Measurements from ENCODE around the gene TFAP2B.

- TF ChIP-seq POLR2A (IDR thresholded peaks at IDR 0.05; ENCODE audit: low read depth, low read length) (no peak), TAF1 (IDR thresholded peaks at IDR 0.05; ENCODE audit: borderline replicate concordance, low read depth, low read length) (no peak), POLR2AphosphoS5 (IDR thresholded peaks at IDR 0.05; ENCODE audit: low read depth, low read length) (no peak)
Measured at GRCh38 chr6:50864601-50865000, 45.9 kb downstream of the TFAP2B start.

Measured in GM12892 (cell line).